KG1 (cell line): ENCODE data around the gene EXOC3.

ENCODE experiments used
- DNase-seq: peaks from one replicate; lab custom pipeline; 2025; lab: John Stamatoyannopoulos, UW

Gene EXOC3

GRCh38 chr5:439636-440035 lies 3.3 kb upstream of the EXOC3 start:
- DNase-seq, result no peak

DNA sequence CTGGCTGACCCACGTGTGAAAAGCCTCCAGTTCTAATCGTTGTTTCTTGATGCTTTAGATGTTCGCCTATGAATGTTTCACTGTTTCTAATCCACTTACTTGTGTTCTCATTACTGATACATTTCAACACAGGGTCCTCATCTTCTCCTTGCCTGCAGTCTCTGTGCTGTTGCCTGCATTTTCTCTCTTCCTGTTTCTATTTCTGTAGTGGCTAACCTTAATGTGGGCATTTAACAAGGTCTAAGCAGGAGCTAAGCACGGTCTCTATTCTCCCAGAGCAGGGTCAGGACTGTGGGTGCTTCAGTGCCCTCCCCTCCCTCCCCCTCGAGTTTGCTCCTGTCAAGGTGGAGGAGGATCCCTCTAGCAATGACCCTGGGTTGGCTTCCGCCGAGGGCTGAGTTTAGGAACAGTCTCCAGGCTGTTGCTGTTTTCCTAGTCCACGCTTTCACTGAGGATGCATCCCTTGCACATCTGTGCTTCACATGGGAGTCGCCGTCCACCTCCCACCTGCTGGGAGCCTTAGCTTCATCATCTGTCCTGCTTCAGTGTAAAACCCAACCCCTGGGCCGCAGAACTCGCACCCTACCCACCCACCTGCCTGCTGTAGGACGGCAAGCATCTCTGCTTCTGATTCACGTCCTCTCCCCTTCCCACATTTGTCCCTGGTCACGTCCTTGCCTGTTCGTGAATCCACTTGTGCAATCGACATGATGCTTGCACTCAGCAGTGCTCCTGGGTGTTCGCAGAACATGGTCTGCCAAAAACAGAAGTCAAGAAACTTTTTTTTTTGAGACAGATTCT lies 2.4 kb upstream of the EXOC3 start:
- DNase-seq, result no peak

- DNase-seq, result no peak
These were observed 1.0 kb upstream of the EXOC3 start for GRCh38 chr5:441996-442334.

DNA sequence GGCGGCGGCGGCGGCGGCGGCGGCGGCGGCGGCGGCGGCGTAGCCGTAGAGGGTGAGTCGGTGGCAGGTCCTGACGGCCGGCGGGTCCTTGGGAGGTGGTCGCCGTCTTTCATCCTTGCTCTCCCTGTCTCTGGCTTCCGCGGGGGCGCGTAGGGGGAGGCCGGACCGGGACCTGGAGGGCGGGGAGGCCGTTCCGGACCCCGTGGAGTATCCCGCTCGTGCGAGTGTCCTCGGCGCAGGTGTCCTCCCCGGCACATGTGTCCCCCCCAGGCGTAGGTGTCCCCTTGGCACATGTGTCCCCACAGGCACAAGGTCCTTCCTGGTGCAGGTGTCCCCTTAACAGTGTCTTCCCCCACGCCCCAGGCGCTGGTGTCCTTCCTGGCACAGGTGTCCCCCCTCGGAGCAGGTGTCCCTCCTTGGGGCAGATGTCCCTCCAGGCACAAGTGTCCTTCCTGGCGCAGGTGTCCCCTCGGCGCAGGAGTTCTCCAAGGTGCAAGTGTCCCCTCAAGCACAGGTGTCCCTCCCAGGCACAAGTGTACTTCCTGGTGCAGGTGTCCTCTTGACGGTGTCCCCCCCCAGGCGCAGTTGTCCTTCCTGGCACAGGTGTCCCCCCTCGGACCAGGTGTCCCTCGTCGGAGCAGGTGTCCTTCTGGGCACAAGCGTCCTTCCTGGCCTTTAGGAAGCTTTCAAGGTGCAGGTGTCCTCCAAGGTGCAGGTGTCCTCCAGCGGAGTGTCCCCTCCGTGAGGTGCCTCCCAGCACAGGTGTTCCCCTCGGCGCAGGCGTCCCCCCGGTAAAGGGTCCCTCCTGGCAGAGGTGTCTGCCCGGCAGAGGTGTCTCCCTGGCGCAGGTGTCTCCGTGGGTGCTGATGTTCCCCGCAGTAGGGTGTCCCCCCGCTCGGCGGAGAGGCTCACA lies 519 bp downstream of the EXOC3 start:
- DNase-seq, result no peak

DNA sequence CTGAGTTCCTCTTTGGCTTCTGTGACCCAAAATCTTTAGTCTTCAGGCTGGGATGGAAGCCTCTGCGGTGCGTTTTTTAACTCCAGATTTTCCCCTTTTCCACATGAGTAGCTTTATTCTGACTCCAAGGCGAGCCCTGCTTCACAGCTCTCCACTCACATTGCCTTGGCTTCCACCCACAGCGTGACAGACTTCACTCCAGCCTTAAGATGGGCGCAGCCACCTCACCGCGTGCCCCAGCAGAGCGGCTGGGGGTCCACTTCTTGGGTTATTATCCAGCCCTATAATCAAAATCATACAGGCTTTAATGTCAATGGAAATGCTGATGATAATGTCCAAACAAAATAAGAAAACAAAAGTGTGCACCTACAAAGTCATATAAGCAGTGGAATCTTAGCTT lies 1.2 kb downstream of the EXOC3 start:
- DNase-seq, result no peak

GRCh38 chr5:445591-445990 lies 2.6 kb downstream of the EXOC3 start:
- DNase-seq, result no peak

- DNase-seq, result no peak
These were observed 3.3 kb downstream of the EXOC3 start for GRCh38 chr5:446066-446882.

DNA sequence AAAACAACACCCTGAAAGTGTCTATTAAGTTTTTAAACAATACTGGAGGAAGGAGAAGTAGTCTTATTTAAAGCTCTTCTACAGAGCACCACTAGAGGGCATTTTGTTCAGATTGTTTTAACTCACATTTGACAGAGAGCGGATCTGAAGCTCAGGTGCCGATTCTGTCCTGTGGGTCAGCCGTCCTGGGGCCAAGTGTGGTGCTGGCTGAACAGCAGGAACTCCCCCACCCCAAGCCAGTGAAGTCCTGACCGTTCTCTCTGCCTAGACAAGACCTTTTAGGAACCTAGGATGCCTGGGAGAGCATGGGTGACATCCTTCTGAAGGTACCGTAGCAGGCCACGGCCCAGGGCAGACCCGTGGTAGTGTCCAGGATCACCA lies 3.9 kb downstream of the EXOC3 start:
- no peak for DNase-seq

- no peak for DNase-seq
These were observed 4.5 kb downstream of the EXOC3 start for GRCh38 chr5:447501-447900.

- DNase-seq, result no peak
These were observed 5.2 kb downstream of the EXOC3 start for GRCh38 chr5:448061-448765.

GRCh38 chr5:448766-449090 lies 5.8 kb downstream of the EXOC3 start:
- no peak for DNase-seq

DNA sequence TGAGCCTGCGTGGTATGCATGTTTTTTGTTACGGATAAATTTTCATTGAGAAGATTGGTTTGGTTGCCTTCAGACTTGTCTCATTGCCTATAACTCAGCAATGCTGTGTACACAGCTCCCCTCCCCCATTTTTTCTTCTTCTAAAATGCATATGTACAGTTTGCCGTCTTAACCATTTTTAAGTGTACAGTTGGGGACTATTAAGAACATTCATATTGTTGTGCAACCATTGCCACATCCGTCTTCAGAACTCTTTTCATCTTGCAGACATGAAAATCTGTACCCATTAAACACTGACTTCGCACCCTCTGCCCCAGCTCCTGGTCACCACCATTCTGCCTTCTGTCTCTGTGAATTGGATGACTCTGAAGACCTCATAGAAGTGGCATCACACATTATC lies 6.2 kb downstream of the EXOC3 start:
- DNase-seq, result no peak

DNA sequence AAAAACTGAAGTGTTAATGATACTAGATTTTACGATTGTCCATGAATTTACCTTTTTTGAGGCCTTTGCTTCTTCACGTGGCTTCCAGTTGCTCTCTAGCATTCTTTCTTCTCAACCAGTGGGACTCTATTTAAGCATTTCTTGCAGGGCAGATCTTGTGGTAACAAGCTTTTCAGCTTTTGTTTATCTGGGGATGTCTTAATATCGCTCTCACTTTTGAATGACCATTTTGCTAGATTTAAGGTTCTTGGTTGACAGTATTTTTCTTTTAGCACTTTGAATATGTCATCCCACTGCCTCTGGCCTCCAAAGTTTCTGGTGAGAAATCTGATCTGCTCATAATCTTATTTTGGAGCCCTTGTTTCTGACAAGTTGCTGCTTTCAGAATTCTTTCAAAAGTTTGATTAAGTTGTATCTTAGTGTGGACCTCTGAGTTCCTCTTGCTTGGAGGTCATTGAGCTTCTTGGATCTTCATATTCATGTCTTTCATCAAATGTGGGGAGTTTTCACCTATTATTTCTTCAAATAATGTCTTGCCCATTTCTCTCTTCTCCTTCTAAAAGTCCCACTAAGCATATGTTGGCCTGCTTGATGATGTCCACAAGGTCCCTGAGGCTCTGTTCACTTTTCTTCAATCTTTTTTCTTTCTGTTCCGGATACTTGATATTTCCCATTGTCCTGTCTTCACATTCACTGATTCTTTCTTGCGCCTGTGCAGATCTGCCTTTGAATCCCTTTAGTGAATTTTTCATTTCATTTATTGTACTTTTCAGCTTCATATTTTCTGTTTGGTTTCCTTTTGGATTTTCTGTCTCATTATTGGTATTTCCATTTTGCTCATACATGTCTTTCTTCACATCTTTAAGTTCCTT lies 8.8 kb downstream of the EXOC3 start:
- no peak for DNase-seq

- no peak for DNase-seq
These were observed 10.2 kb downstream of the EXOC3 start for GRCh38 chr5:452978-453710.

DNA sequence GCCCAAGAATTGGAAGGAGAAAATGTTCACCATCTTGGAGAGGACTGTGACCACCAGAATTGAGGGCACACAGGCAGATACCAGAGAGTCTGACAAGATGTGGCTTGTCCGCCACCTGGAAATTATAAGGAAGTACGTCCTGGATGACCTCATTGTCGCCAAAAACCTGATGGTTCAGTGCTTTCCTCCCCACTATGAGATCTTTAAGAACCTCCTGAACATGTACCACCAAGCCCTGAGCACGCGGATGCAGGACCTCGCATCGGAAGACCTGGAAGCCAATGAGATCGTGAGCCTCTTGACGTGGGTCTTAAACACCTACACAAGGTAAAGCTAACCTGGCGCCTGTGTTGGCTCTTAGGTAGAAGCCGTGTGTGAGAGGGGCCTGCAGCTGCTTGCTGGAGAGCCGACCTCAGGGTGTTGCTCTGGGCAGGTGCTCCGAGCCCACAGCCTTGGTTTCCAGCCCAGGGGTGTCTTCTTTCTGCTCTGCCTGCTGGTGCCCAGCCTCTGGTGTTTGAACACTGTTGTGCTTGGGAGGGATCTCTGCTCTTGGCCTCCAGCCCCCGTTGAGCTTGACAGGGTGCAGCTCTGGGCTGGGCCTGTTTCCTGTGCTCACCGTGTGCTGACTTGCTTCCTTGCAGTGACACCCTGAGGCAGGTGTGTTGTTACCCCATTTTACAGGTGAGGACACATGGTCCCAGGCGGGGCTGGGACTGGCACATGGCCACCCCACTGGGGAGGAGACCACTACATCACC lies 10.9 kb downstream of the EXOC3 start:
- no peak for DNase-seq

- no peak for DNase-seq
These were observed 12.0 kb downstream of the EXOC3 start for GRCh38 chr5:454936-455335.

DNA sequence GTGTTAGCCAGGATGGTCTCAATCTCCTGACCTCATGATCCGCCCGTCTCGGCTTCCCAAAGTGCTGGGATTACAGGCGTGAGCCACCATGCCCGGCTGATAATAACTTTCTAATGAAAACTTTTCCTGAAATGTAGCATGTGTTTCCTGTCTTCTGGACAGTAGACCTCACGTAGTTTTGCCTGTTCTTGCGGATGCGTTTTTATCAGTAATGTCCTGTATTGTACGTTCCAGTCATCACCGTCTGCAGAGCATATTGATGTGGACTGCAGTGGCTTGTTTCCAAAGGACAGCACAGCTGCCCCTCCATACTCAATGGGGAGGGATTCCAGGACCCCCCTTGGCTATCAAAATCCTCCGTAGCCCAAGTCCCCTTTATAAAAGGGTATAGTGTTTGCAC lies 12.8 kb downstream of the EXOC3 start:
- no peak for DNase-seq

GRCh38 chr5:456351-457194 lies 13.6 kb downstream of the EXOC3 start:
- no peak for DNase-seq
